GM12878 (cell line): ENCODE measurements around the gene SPRN. TPM values are rescaled to one million over a fixed set of nuclear protein-coding genes. Genes with fewer than 3 reads are reported as not detected.

ENCODE experiments used
- ATAC-seq: fragments of 200-7000 bp; cut with Tn5 transposase; 3 replicates; pipeline ENCODE4 v1.9.1; 2020; ENCODE audit warnings: mild to moderate bottlenecking, moderate library complexity
- BruUV-seq: library from RNA; stranded (reverse); fragments of 400-500 nt; replicated peaks from 2 replicates; lab custom pipeline; 2021; lab: Mats Ljungman, UMichigan
- CTCF ChIA-PET: fragments of 300-600 bp; sonication (Branson Sonifier 250); formaldehyde crosslinking; extraction: SDS; loops from one replicate; lab custom pipeline; 2021; ENCODE audit warnings: inconsistent platforms; lab: Yijun Ruan, JAX
- POLR2A ChIA-PET: fragments of 350-600 bp; formaldehyde crosslinking; extraction: SDS; loops from one replicate; lab custom pipeline; 2021; ENCODE audit warnings: inconsistent platforms; lab: Charles Lee
- RAD21 ChIA-PET: fragments of 300-600 bp; sonication (Branson Sonifier 250); formaldehyde crosslinking; loops from one replicate; lab custom pipeline; 2023; ENCODE audit warnings: antibody characterized with exemption; ENCODE audit not compliant: unreplicated experiment; lab: Charles Lee
- SMC1A ChIA-PET: fragments of 300-600 bp; sonication (Branson Sonifier 250); formaldehyde crosslinking; loops from one replicate; lab custom pipeline; 2023; ENCODE audit not compliant: unreplicated experiment, uncharacterized antibody; lab: Charles Lee
- DNase-seq: peaks from one replicate; pipeline ENCODE4 v3.0.0-alpha.2; 2011; ENCODE audit warnings: low read depth, low spot score
- FAIRE-seq: peaks from 3 replicates; lab custom pipeline; 2011; peaks lifted over from hg19 to GRCh38; lab: Jason Lieb, UNC
- H2AFZ ChIP-seq: 2 replicates; pipeline ENCODE4 v1.6.0; 2011; ENCODE audit warnings: low read depth, low read length, control low read depth; ENCODE audit not compliant: control insufficient read depth
- H3K27ac ChIP-seq: 2 replicates; pipeline ENCODE4 v1.5.1; 2011; ENCODE audit warnings: control low read depth; ENCODE audit not compliant: control insufficient read depth, insufficient read depth
- H3K27me3 ChIP-seq, 2 experiments: replicated peaks in 1 of 2; 2 replicates each; pipeline versions ENCODE4 v1.6.0 to v1.6.1; 2011; ENCODE audit warnings: low read length in 1 of 2; ENCODE audit not compliant: control insufficient read depth in 2 of 2, insufficient read depth in 2 of 2
- H3K36me3 ChIP-seq, 2 experiments: 2 replicates each; pipeline ENCODE4 v1.5.1; 2011; ENCODE audit warnings: low read length in 1 of 2; ENCODE audit not compliant: control insufficient read depth in 2 of 2, insufficient read depth in 2 of 2
- H3K4me1 ChIP-seq: 2 replicates; pipeline ENCODE4 v1.6.1; 2011; ENCODE audit warnings: mild to moderate bottlenecking, low read length, moderate library complexity, mixed read lengths; ENCODE audit not compliant: control insufficient read depth, insufficient read depth
- H3K4me2 ChIP-seq: 2 replicates; pipeline ENCODE4 v1.6.0; 2011; ENCODE audit warnings: control low read depth; ENCODE audit not compliant: control insufficient read depth, insufficient read depth
- H3K4me3 ChIP-seq: fragments of 200-600 bp; sonication (generic); 2 replicates; pipeline ENCODE4 v1.5.1; 2016
- H3K79me2 ChIP-seq: 2 replicates; pipeline ENCODE4 v1.6.0; 2011; ENCODE audit warnings: low read length; ENCODE audit not compliant: control insufficient read depth, insufficient read depth
- H3K9ac ChIP-seq: 2 replicates; pipeline ENCODE4 v1.8.0; 2011; ENCODE audit warnings: low read length, control low read depth, mixed read lengths; ENCODE audit not compliant: control insufficient read depth, insufficient read depth
- H3K9me3 ChIP-seq: replicated peaks from 3 replicates; pipeline ENCODE4 v1.5.1; 2011; ENCODE audit warnings: mild to moderate bottlenecking, low read length; ENCODE audit not compliant: control insufficient read depth, insufficient read depth
- H4K20me1 ChIP-seq: 2 replicates; pipeline ENCODE4 v1.6.0; 2011; ENCODE audit not compliant: control insufficient read depth, insufficient read depth
- ATF3 ChIP-seq: IDR thresholded peaks from 2 replicates; pipeline ENCODE4 v1.6.1; 2011; ENCODE audit warnings: low read depth, mild to moderate bottlenecking, low read length, moderate library complexity, borderline replicate concordance; ENCODE audit errors: extremely low read depth
- BHLHE40 ChIP-seq, 2 experiments: fragments of 450-650 bp in 1 of 2; IDR thresholded peaks; 2 replicates each; pipeline ENCODE4 v1.6.1; 2011 to 2017; ENCODE audit warnings: low read depth in 2 of 2, borderline replicate concordance in 1 of 2, improper control_type of control experiment in 1 of 2, low read length in 1 of 2, mild to moderate bottlenecking in 1 of 2
- CREM ChIP-seq: IDR thresholded peaks from 2 replicates; pipeline ENCODE4 v1.6.1; 2014; ENCODE audit warnings: antibody characterized with exemption, low read depth
- EGR1 ChIP-seq, 2 experiments: IDR thresholded peaks; 1 replicate in 1 of 2; 2 replicates in 1 of 2; pipeline ENCODE4 v1.6.1; 2011 to 2012; ENCODE audit warnings: low read depth in 2 of 2, low read length in 2 of 2, borderline replicate concordance in 1 of 2, mild to moderate bottlenecking in 1 of 2, moderate library complexity in 1 of 2
- ETV6 ChIP-seq, 2 experiments: fragments of 450-650 bp in 1 of 2; IDR thresholded peaks in 1 of 2; conservative IDR thresholded peaks in 1 of 2; 2 replicates each; pipeline ENCODE4 v1.6.1; 2014; ENCODE audit warnings: antibody characterized with exemption in 1 of 2, borderline replicate concordance in 1 of 2, low read depth in 1 of 2, mild to moderate bottlenecking in 1 of 2, moderate library complexity in 1 of 2
- FOXM1 ChIP-seq: IDR thresholded peaks from 2 replicates; pipeline ENCODE4 v1.6.1; 2012; ENCODE audit warnings: low read depth, mild to moderate bottlenecking, inconsistent platforms, low read length, moderate library complexity
- KAT2A ChIP-seq: conservative IDR thresholded peaks from 2 replicates; pipeline ENCODE4 v1.6.1; 2011; ENCODE audit warnings: low read depth, low read length; ENCODE audit not compliant: control insufficient read depth
- MEF2B ChIP-seq: fragments of 450-650 bp; IDR thresholded peaks from 2 replicates; pipeline ENCODE4 v1.6.1; 2018; ENCODE audit warnings: mild to moderate bottlenecking, moderate library complexity; ENCODE audit not compliant: partially characterized antibody, poor library complexity, severe bottlenecking
- MXI1 ChIP-seq: fragments of 150-350 bp; IDR thresholded peaks from 2 replicates; pipeline ENCODE4 v1.6.1; 2011; ENCODE audit warnings: low read depth, mild to moderate bottlenecking, inconsistent platforms, low read length, improper control_type of control experiment
- NFXL1 ChIP-seq: fragments of 450-650 bp; IDR thresholded peaks from 2 replicates; pipeline ENCODE4 v1.6.1; 2017; ENCODE audit warnings: antibody characterized with exemption, mild to moderate bottlenecking, borderline replicate concordance
- PKNOX1 ChIP-seq: fragments of 450-650 bp; IDR thresholded peaks from 2 replicates; pipeline ENCODE4 v1.6.1; 2016; ENCODE audit warnings: mild to moderate bottlenecking
- RAD21 ChIP-seq: IDR thresholded peaks from 2 replicates; pipeline ENCODE4 v1.6.1; 2011; ENCODE audit warnings: mild to moderate bottlenecking, low read depth, low read length, moderate library complexity; ENCODE audit not compliant: insufficient read depth
- SMAD1 ChIP-seq: fragments of 450-650 bp; IDR thresholded peaks from 2 replicates; pipeline ENCODE4 v1.6.1; 2018; ENCODE audit warnings: mild to moderate bottlenecking, low read depth; ENCODE audit not compliant: partially characterized antibody
- STAT1 ChIP-seq: fragments of 450-650 bp; conservative IDR thresholded peaks from 2 replicates; pipeline ENCODE4 v1.6.1; 2014; ENCODE audit warnings: antibody characterized with exemption, mild to moderate bottlenecking
- SUZ12 ChIP-seq: fragments of 200-600 bp; sonication (generic); IDR thresholded peaks from one replicate; pipeline ENCODE4 v1.6.1; 2018; ENCODE audit warnings: antibody characterized with exemption, mild to moderate bottlenecking; ENCODE audit not compliant: unreplicated experiment
- TAF1 ChIP-seq: IDR thresholded peaks from 2 replicates; pipeline ENCODE4 v1.6.1; 2011; ENCODE audit warnings: mild to moderate bottlenecking, low read depth, low read length, borderline replicate concordance
- TCF7 ChIP-seq: IDR thresholded peaks from 2 replicates; pipeline ENCODE4 v1.6.1; 2014; ENCODE audit warnings: antibody characterized with exemption, borderline replicate concordance
- YY1 ChIP-seq: IDR thresholded peaks from 2 replicates; pipeline ENCODE4 v1.6.1; 2011; ENCODE audit warnings: low read depth, mild to moderate bottlenecking, low read length
- ZZZ3 ChIP-seq: IDR thresholded peaks from 2 replicates; pipeline ENCODE4 v1.6.1; 2011; ENCODE audit warnings: low read depth; ENCODE audit not compliant: control insufficient read depth, insufficient read length
- WGBS: methylation state at CpG from one replicate; pipeline ENCODE4 v1.1.6; 2016; ENCODE audit warnings: low lambda C conversion rate; ENCODE audit not compliant: insufficient replicate concordance, insufficient coverage; ENCODE audit errors: missing lambda C conversion rate; 5-methylcytosine and 5-hydroxymethylcytosine counted together
- in situ Hi-C: fragments of 300-500 bp; cut with MboI; formaldehyde crosslinking; loops from 9 replicates; pipeline ENCODE4 v1.14.3; 2018; ENCODE audit warnings: mixed read lengths
- intact Hi-C: fragments of 100-400 bp; cut with micrococcal nuclease; formaldehyde crosslinking; loops from one replicate; pipeline ENCODE4 v1.14.2; 2022; ENCODE audit not compliant: unreplicated experiment
- polyA plus RNA-seq, 11 experiments: library from polyadenylated mRNA; depleted of rRNA in 4 of 11; unstranded in 6 of 11; stranded (reverse) in 5 of 11; fragments of >200 nt; fragmentation: Nextera tagmentation in 4 of 11; fragmentation: Illumina TruSeq in 1 of 11; extraction: Ambion mirVana in 4 of 11; extraction: Trizol in 1 of 11; gene quantifications; 1 replicate in 1 of 11; 2 replicates in 10 of 11; pipeline versions ENCODE4 v1.2.1 to v1.2.3, GENCODE V29; 2011 to 2016; ENCODE audit warnings: inconsistent platforms in 2 of 11, missing spikeins in 2 of 11, low read depth in 1 of 11
- total RNA-seq, 4 experiments: library from RNA; depleted of rRNA in 3 of 4; stranded (reverse); fragments of >200 nt in 3 of 4; fragmentation: Illumina TruSeq in 1 of 4; extraction: Trizol in 1 of 4; gene quantifications; 2 replicates each; pipeline versions ENCODE4 v1.2.1 to v1.2.3, GENCODE V29; 2013 to 2021

SPRN gene
- total and polyA plus RNA-seq, 10 of the 15 experiments (the other 5 are each of a cell fraction or from before 2014, with no cell fraction given), result 0.03 to 0.96 (median 0.46) TPM; not detected in 6

- Histone ChIP-seq H3K9me3 (peaks cover 2% of the 10 kb centered on the region; the same call in 2 of the 3 replicates), H3K27ac (no peak overlapping the region), H3K4me2 (no peak overlapping the region), H3K79me2 (no peaks in the 10 kb centered on the region), H2AFZ (no peak overlapping the region), H3K36me3 (no peaks in the 10 kb centered on the region), H3K9ac (no peak overlapping the region), H4K20me1 (no peaks in the 10 kb centered on the region), H3K4me3 (no peak overlapping the region), H3K27me3 (no peaks in the 10 kb centered on the region), H3K4me1 (no peaks in the 10 kb centered on the region)
- intact Hi-C loops, result no loop called here
- SMC1A ChIA-PET, result no interaction called here
- 59% methylated on average over 12 of the region's 12 CpGs for WGBS
- RAD21 ChIA-PET, result no interaction called here
- BruUV-seq, result no TSS peak
- CTCF ChIA-PET, result no interaction called here
- in situ Hi-C loops, result no loop called here
- FAIRE-seq (no peak), ATAC-seq (no peak), DNase-seq (no peak)
- POLR2A ChIA-PET, result no interaction called here
- no peak for TF ChIP-seq CREM
- TF ChIP-seq TAF1, result no peak
- TF ChIP-seq BHLHE40 (IDR thresholded peaks at IDR 0.05; ENCODE audit: borderline replicate concordance in 1 of 2, low read depth in 2 of 2, low read length in 1 of 2), result no peak
- TF ChIP-seq SMAD1, result no peak
- TF ChIP-seq NFXL1, result no peak
- TF ChIP-seq SUZ12, result no peak
- no peak for TF ChIP-seq ZZZ3
- no peak for TF ChIP-seq PKNOX1
- TF ChIP-seq MEF2B, result no peak
- TF ChIP-seq FOXM1, result no peak
- TF ChIP-seq RAD21, result no peak
- TF ChIP-seq ETV6 (conservative IDR thresholded peaks at IDR 0.05 in 1 of 2, IDR thresholded peaks at IDR 0.05 in 1 of 2; ENCODE audit: borderline replicate concordance in 1 of 2, low read depth in 1 of 2), result no peak
- TF ChIP-seq TCF7, result no peak
- TF ChIP-seq KAT2A, result no peak
- TF ChIP-seq EGR1 (IDR thresholded peaks at IDR 0.05; ENCODE audit: borderline replicate concordance in 1 of 2, low read depth in 2 of 2, low read length in 2 of 2), result no peak
- no peak for TF ChIP-seq YY1
- no peak for TF ChIP-seq STAT1
- TF ChIP-seq MXI1, result no peak
- TF ChIP-seq ATF3, result no peak
- TF ChIP-seq, all 136 proteins: peak for 0
Measured at GRCh38 chr10:133444342-133445267, 20.2 kb upstream of the SPRN start.
